Mesendoderm (in vitro differentiated cells): Measurements from ENCODE around the gene INSR.

Experiments
- DNase-seq: peaks from one replicate; pipeline ENCODE4 v3.0.0; 2013
- H2AK5ac ChIP-seq: 2 replicates; pipeline ENCODE4 v1.6.1; 2013; ENCODE audit warnings: low read length, inconsistent platforms
- H2BK120ac ChIP-seq: 2 replicates; pipeline ENCODE4 v1.6.1; 2013; ENCODE audit warnings: low read depth, mild to moderate bottlenecking, low read length, moderate library complexity, mixed read lengths
- H2BK15ac ChIP-seq: replicated peaks from 2 replicates; pipeline ENCODE4 v1.6.1; 2013; ENCODE audit warnings: low read depth, mild to moderate bottlenecking, moderate library complexity
- H2BK5ac ChIP-seq: 2 replicates; pipeline ENCODE4 v1.6.1; 2013; ENCODE audit warnings: low read length, inconsistent platforms
- H3K18ac ChIP-seq: 2 replicates; pipeline ENCODE4 v1.6.1; 2013; ENCODE audit warnings: mild to moderate bottlenecking, low read length, mixed read lengths
- H3K23ac ChIP-seq: one replicate; pipeline ENCODE4 v1.6.1; 2013; ENCODE audit warnings: low read length
- H3K27ac ChIP-seq: 2 replicates; pipeline ENCODE4 v1.5.1; 2013; ENCODE audit warnings: low read depth, mild to moderate bottlenecking, inconsistent platforms, low read length, moderate library complexity
- H3K27me3 ChIP-seq: 2 replicates; pipeline ENCODE4 v1.6.1; 2013; ENCODE audit warnings: low read length, control low read depth, mild to moderate bottlenecking, inconsistent platforms; ENCODE audit not compliant: insufficient read depth, poor library complexity
- H3K36me3 ChIP-seq: 2 replicates; pipeline ENCODE4 v1.6.1; 2013; ENCODE audit warnings: low read length, inconsistent platforms; ENCODE audit not compliant: control insufficient read depth, insufficient read depth
- H3K4ac ChIP-seq: one replicate; pipeline ENCODE4 v1.6.1; 2013; ENCODE audit warnings: low read depth, mild to moderate bottlenecking, low read length, moderate library complexity
- H3K4me1 ChIP-seq: 2 replicates; pipeline ENCODE4 v1.6.1; 2013; ENCODE audit warnings: low read depth, low read length, inconsistent platforms; ENCODE audit not compliant: control insufficient read depth
- H3K4me2 ChIP-seq: 2 replicates; pipeline ENCODE4 v1.6.1; 2013; ENCODE audit warnings: low read length
- H3K4me3 ChIP-seq: 2 replicates; pipeline ENCODE4 v1.5.1; 2013; ENCODE audit warnings: mild to moderate bottlenecking, low read length
- H3K56ac ChIP-seq: one replicate; pipeline ENCODE4 v1.6.1; 2013; ENCODE audit warnings: low read length
- H3K79me1 ChIP-seq: 2 replicates; pipeline ENCODE4 v1.6.1; 2013; ENCODE audit warnings: low read length, inconsistent platforms
- H3K79me2 ChIP-seq: 2 replicates; pipeline ENCODE4 v1.6.1; 2013; ENCODE audit warnings: mild to moderate bottlenecking, low read length; ENCODE audit not compliant: control insufficient read depth, insufficient read depth
- H3K9ac ChIP-seq: 2 replicates; pipeline ENCODE4 v1.6.1; 2013; ENCODE audit warnings: low read length, inconsistent platforms
- H4K5ac ChIP-seq: one replicate; pipeline ENCODE4 v1.6.1; 2013; ENCODE audit warnings: low read length
- H4K8ac ChIP-seq: one replicate; pipeline ENCODE4 v1.6.1; 2013; ENCODE audit warnings: low read depth, mild to moderate bottlenecking, control low read depth, low read length, moderate library complexity
- WGBS: extraction: QIAGEN DNeasy Blood & Tissue Kit; methylation state at CpG from one replicate; pipeline ENCODE4 v1.1.7; 2013; ENCODE audit warnings: low lambda C conversion rate, missing lambda C conversion rate; ENCODE audit not compliant: insufficient coverage; ENCODE audit errors: extremely low coverage; 5-methylcytosine and 5-hydroxymethylcytosine counted together

Gene INSR

GRCh38 chr19:7078008-7078407 is 216.2 kb downstream of the INSR start:
- Histone ChIP-seq H2BK15ac (no peak overlapping the region), H4K8ac (no peak overlapping the region), H3K56ac (no peak overlapping the region), H3K18ac (no peak overlapping the region), H2BK5ac (no peak overlapping the region), H3K4ac (no peak overlapping the region), H3K79me2 (no peaks in the 10 kb centered on the region), H3K79me1 (no peaks in the 10 kb centered on the region), H3K27ac (no peak overlapping the region), H2BK120ac (no peak overlapping the region), H3K9ac (no peak overlapping the region), H3K36me3 (peaks cover 30% of the 10 kb centered on the region), H4K5ac (no peak overlapping the region), H3K4me3 (no peak overlapping the region), H3K4me2 (no peak overlapping the region), H2AK5ac (no peak overlapping the region), H3K27me3 (no peaks in the 10 kb centered on the region), H3K4me1 (no peaks in the 10 kb centered on the region), H3K23ac (no peak overlapping the region)
- no CpG with 5 or more reads among the region's 2 CpGs for WGBS
- no peak for DNase-seq

DNA sequence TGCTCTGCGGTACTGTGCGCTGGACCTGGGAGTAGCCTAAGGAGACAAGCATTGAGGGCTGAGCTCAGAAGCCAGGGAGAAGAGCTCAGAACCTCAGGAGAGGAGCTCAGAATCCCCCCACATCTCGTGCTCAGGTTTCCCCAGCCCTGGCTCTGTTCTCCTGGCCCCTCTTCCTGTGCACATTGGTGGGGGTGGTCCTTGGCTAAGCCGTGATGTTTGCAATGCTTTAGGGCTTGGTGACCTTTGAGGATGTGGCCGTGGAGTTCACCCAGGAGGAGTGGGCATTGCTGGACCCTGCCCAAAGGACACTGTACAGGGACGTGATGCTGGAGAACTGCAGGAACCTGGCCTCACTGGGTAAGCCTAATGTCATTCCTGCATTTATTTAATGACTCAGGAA is 218.1 kb downstream of the INSR start:
- Histone ChIP-seq H3K18ac (no peak overlapping the region), H2BK5ac (no peak overlapping the region), H3K27ac (no peak overlapping the region), H3K56ac (no peak overlapping the region), H3K79me1 (no peaks in the 10 kb centered on the region), H3K23ac (no peak overlapping the region), H3K4me3 (no peak overlapping the region), H4K8ac (no peak overlapping the region), H2BK120ac (no peak overlapping the region), H2BK15ac (no peak overlapping the region), H4K5ac (no peak overlapping the region), H2AK5ac (no peak overlapping the region), H3K27me3 (no peaks in the 10 kb centered on the region), H3K9ac (no peak overlapping the region), H3K36me3 (peaks cover 20% of the 10 kb centered on the region), H3K4me1 (no peaks in the 10 kb centered on the region), H3K4me2 (no peak overlapping the region), H3K4ac (no peak overlapping the region), H3K79me2 (no peaks in the 10 kb centered on the region)
- DNase-seq = no peak
- no CpG with 5 or more reads among the region's 6 CpGs for WGBS

GRCh38 chr19:7074705-7075282 is 219.4 kb downstream of the INSR start:
- Histone ChIP-seq H3K27me3 (no peaks in the 10 kb centered on the region), H2BK5ac (no peak overlapping the region), H3K56ac (no peak overlapping the region), H3K23ac (no peak overlapping the region), H3K9ac (no peak overlapping the region), H3K4me1 (no peaks in the 10 kb centered on the region), H4K5ac (no peak overlapping the region), H4K8ac (no peak overlapping the region), H3K79me1 (peaks cover 1% of the 10 kb centered on the region), H3K4ac (no peak overlapping the region), H2AK5ac (no peak overlapping the region), H2BK15ac (no peak overlapping the region), H3K4me2 (no peak overlapping the region), H3K79me2 (peaks cover 1% of the 10 kb centered on the region), H2BK120ac (no peak overlapping the region), H3K18ac (no peak overlapping the region), H3K27ac (no peak overlapping the region), H3K36me3 (peaks cover 15% of the 10 kb centered on the region), H3K4me3 (no peak overlapping the region)
- DNase-seq = no peak
- WGBS = no CpG with 5 or more reads among the region's 29 CpGs

- H3K23ac ChIP-seq = no peak overlapping the region
- peaks cover 12% of the 10 kb centered on the region for H3K36me3 ChIP-seq
- no peak overlapping the region for H2AK5ac ChIP-seq
- no peak for DNase-seq
- no peak overlapping the region for H3K56ac ChIP-seq
- no peak overlapping the region for H4K8ac ChIP-seq
- H3K27me3 ChIP-seq = no peaks in the 10 kb centered on the region
- no peak overlapping the region for H3K4me2 ChIP-seq
- H3K79me1 ChIP-seq = peaks cover 1% of the 10 kb centered on the region
- no peak overlapping the region for H4K5ac ChIP-seq
- no peaks in the 10 kb centered on the region for H3K4me1 ChIP-seq
- H2BK5ac ChIP-seq = no peak overlapping the region
- no peak overlapping the region for H3K9ac ChIP-seq
- no peak overlapping the region for H3K4me3 ChIP-seq
- no peak overlapping the region for H2BK15ac ChIP-seq
- H3K79me2 ChIP-seq = peaks cover 1% of the 10 kb centered on the region
- no peak overlapping the region for H3K4ac ChIP-seq
- no peak overlapping the region for H2BK120ac ChIP-seq
- WGBS = no CpG with 5 or more reads among the region's 6 CpGs
- H3K27ac ChIP-seq = no peak overlapping the region
- H3K18ac ChIP-seq = no peak overlapping the region
Observed at GRCh38 chr19:7072541-7072940, 221.7 kb downstream of the INSR start.

- H2AK5ac ChIP-seq = no peak overlapping the region
- H3K56ac ChIP-seq = peak overlapping the region; percentile 89
- WGBS = no CpG with 5 or more reads among the region's 12 CpGs
- no peak overlapping the region for H3K23ac ChIP-seq
- no peak overlapping the region for H3K4ac ChIP-seq
- H4K5ac ChIP-seq = no peak overlapping the region
- H3K18ac ChIP-seq = peak overlapping the region; percentile 20
- no peak overlapping the region for H2BK15ac ChIP-seq
- peaks cover 2% of the 10 kb centered on the region for H3K36me3 ChIP-seq
- no peak overlapping the region for H4K8ac ChIP-seq
- H2BK120ac ChIP-seq = no peak overlapping the region
- no peaks in the 10 kb centered on the region for H3K27me3 ChIP-seq
- peaks cover 1% of the 10 kb centered on the region for H3K79me1 ChIP-seq
- H3K4me2 ChIP-seq = peak overlapping the region; percentile 27
- peak overlapping the region; percentile 82 for H3K9ac ChIP-seq
- H3K4me3 ChIP-seq = peak overlapping the region; percentile 97
- no peaks in the 10 kb centered on the region for H3K4me1 ChIP-seq
- no peak overlapping the region for H3K27ac ChIP-seq
- no peak for DNase-seq
- H3K79me2 ChIP-seq = peaks cover 1% of the 10 kb centered on the region
- no peak overlapping the region for H2BK5ac ChIP-seq
Observed at GRCh38 chr19:7069904-7070226, 224.3 kb downstream of the INSR start.
